K562 (cell line): Measurements from ENCODE around the gene USP12. TPM values are rescaled to one million over a fixed set of nuclear protein-coding genes. Genes with fewer than 3 reads are reported as not detected.

Experiments used
- ARID4B ChIP-seq: sonication (generic); formaldehyde crosslinking; IDR thresholded peaks from 2 replicates; pipeline ENCODE4 v1.8.0; 2022; ENCODE audit warnings: mild to moderate bottlenecking, missing genetic modification reagents
- ATF1 ChIP-seq, 2 experiments: fragments of 450-650 bp in 1 of 2; IDR thresholded peaks; 2 replicates each; pipeline ENCODE4 v1.6.1; 2016; ENCODE audit warnings: missing compliant biosample characterization in 1 of 2, missing genetic modification characterization in 1 of 2
- CGGBP1 ChIP-seq: fragments of 250-450 bp; sonication (Bioruptor Pico); IDR thresholded peaks from 2 replicates; pipeline ENCODE4 v1.9.0; 2021; ENCODE audit warnings: mild to moderate bottlenecking
- HDAC1 ChIP-seq, 2 experiments: fragments of 450-650 bp; IDR thresholded peaks; 2 replicates each; pipeline ENCODE4 v1.6.1; 2016 to 2017; ENCODE audit warnings: inconsistent platforms in 1 of 2, mild to moderate bottlenecking in 1 of 2, moderate library complexity in 1 of 2
- MBD1 ChIP-seq: fragments of 250-450 bp; sonication (Bioruptor Pico); IDR thresholded peaks from 2 replicates; pipeline ENCODE4 v1.8.0; 2022; ENCODE audit warnings: inconsistent platforms
- MITF ChIP-seq: IDR thresholded peaks from 2 replicates; pipeline ENCODE4 v1.6.1; 2014; ENCODE audit warnings: antibody characterized with exemption
- NKRF ChIP-seq: fragments of 450-650 bp; IDR thresholded peaks from 2 replicates; pipeline ENCODE4 v1.6.1; 2016; ENCODE audit warnings: borderline replicate concordance
- POLR3A ChIP-seq: IDR thresholded peaks from 2 replicates; pipeline ENCODE4 v1.6.1; 2011; ENCODE audit warnings: borderline replicate concordance, mild to moderate bottlenecking, moderate library complexity; ENCODE audit not compliant: insufficient read length, insufficient read depth; ENCODE audit errors: extremely low read depth
- POLR3G ChIP-seq: IDR thresholded peaks from 2 replicates; pipeline ENCODE4 v1.6.1; 2011; ENCODE audit not compliant: insufficient read length, insufficient replicate concordance; ENCODE audit errors: extremely low read depth
- SP2 ChIP-seq: IDR thresholded peaks from 2 replicates; pipeline ENCODE4 v1.6.1; 2011; ENCODE audit warnings: mild to moderate bottlenecking, low read depth, low read length, moderate library complexity; ENCODE audit not compliant: poor library complexity, severe bottlenecking; ENCODE audit errors: extremely low read depth
- SUPT5H ChIP-seq: fragments of 450-650 bp; IDR thresholded peaks from 2 replicates; pipeline ENCODE4 v1.6.1; 2016
- ZFP1 ChIP-seq: fragments of 450-650 bp; formaldehyde crosslinking; IDR thresholded peaks from 2 replicates; pipeline ENCODE4 v1.4.0; 2020; ENCODE audit warnings: mild to moderate bottlenecking, mixed read lengths
- ZNF121 ChIP-seq: sonication (generic); formaldehyde crosslinking; conservative IDR thresholded peaks from 2 replicates; pipeline ENCODE4 v1.8.0; 2022; ENCODE audit warnings: missing genetic modification reagents
- ZNF444 ChIP-seq: fragments of 250-450 bp; sonication (Bioruptor Pico); IDR thresholded peaks from 2 replicates; pipeline ENCODE4 v1.4.0; 2020; ENCODE audit warnings: mild to moderate bottlenecking, moderate library complexity
- polyA plus RNA-seq, 8 experiments: library from polyadenylated mRNA; depleted of rRNA in 4 of 8; stranded (reverse) in 5 of 8; unstranded in 3 of 8; fragments of >200 nt; fragmentation: Nextera tagmentation in 2 of 8; fragmentation: Illumina TruSeq in 1 of 8; extraction: Ambion mirVana in 2 of 8; extraction: Trizol in 1 of 8; gene quantifications; 2 replicates each; pipeline versions ENCODE4 v1.2.1 to v1.2.3, GENCODE V29; 2011 to 2014; ENCODE audit warnings: inconsistent platforms in 1 of 8, missing spikeins in 1 of 8
- total RNA-seq, 7 experiments: library from RNA; depleted of rRNA in 6 of 7; stranded (reverse); fragments of >200 nt in 6 of 7; fragmentation: Illumina TruSeq in 2 of 7; extraction: Trizol in 2 of 7; gene quantifications; 2 replicates each; pipeline versions ENCODE4 v1.2.1 to v1.2.3, GENCODE V29; 2011 to 2021; ENCODE audit warnings: low replicate concordance in 1 of 7

Gene USP12
- total and polyA plus RNA-seq, 9 of the 15 experiments (the other 6 are each of a cell fraction or from before 2014, with no cell fraction given) = 1.8 to 20.5 (median 13.3) TPM

- no peak for TF ChIP-seq ARID4B (CRISPR knock-in tag)
- TF ChIP-seq ZFP1 = peak; percentile 84
- no peak for TF ChIP-seq SUPT5H
- no peak for TF ChIP-seq POLR3G
- TF ChIP-seq HDAC1 (IDR thresholded peaks at IDR 0.05) = peak in 1 of 2 experiments; percentile 74; a peak in 2 of 4 replicates
- no peak for TF ChIP-seq ATF1 (CRISPR knock-in tag; IDR thresholded peaks at IDR 0.05)
- TF ChIP-seq ATF1 (tag; IDR thresholded peaks at IDR 0.05) = peak; percentile 85
- TF ChIP-seq NKRF = no peak
- no peak for TF ChIP-seq SP2
- peak; percentile 71; the same call in 1 of the 2 replicates for TF ChIP-seq MITF
- TF ChIP-seq POLR3A = no peak
- TF ChIP-seq MBD1 (CRISPR knock-in tag) = peak; percentile 95
- no peak for TF ChIP-seq ZNF121 (CRISPR knock-in tag)
- TF ChIP-seq ZNF444 (CRISPR knock-in tag) = peak; percentile 92
- 0 out of 2 replicates have a peak, but pooled peaks have one; percentile 70 for TF ChIP-seq CGGBP1 (CRISPR knock-in tag)
Observed at GRCh38 chr13:27138457-27139093, 33.0 kb downstream of the USP12 start (continued).
